HepG2 (cell line): ENCODE data around the gene ABHD12. TPM values are rescaled to one million over a fixed set of nuclear protein-coding genes. Genes with fewer than 3 reads are reported as not detected.

Experiments used
- ADNP ChIP-seq: sonication (generic); formaldehyde crosslinking; IDR thresholded peaks from 2 replicates; pipeline ENCODE4 v1.4.0; 2020; ENCODE audit warnings: missing genetic modification reagents
- GLI4 ChIP-seq: sonication (generic); formaldehyde crosslinking; IDR thresholded peaks from 2 replicates; pipeline ENCODE4 v1.5.1; 2020; ENCODE audit warnings: missing genetic modification reagents, mild to moderate bottlenecking, moderate library complexity, borderline replicate concordance
- HDAC1 ChIP-seq: sonication (generic); formaldehyde crosslinking; IDR thresholded peaks from 2 replicates; pipeline ENCODE4 v1.5.1; 2020; ENCODE audit warnings: mild to moderate bottlenecking, missing genetic modification reagents
- HHEX ChIP-seq: IDR thresholded peaks from 2 replicates; pipeline ENCODE4 v1.6.1; 2016; ENCODE audit warnings: control low read depth
- KLF16 ChIP-seq, 2 experiments: sonication (generic) in 1 of 2; formaldehyde crosslinking in 1 of 2; IDR thresholded peaks; 2 replicates each; pipeline versions ENCODE4 v1.6.1 to v1.8.0; 2016 to 2023; ENCODE audit warnings: missing genetic modification reagents in 2 of 2, missing compliant biosample characterization in 1 of 2
- KMT2B ChIP-seq: IDR thresholded peaks from 2 replicates; pipeline ENCODE4 v1.6.1; 2016; ENCODE audit warnings: missing genetic modification reagents, missing compliant biosample characterization
- NCOA5 ChIP-seq: sonication (generic); formaldehyde crosslinking; IDR thresholded peaks from 2 replicates; pipeline ENCODE4 v1.4.0; 2020; ENCODE audit warnings: missing genetic modification reagents
- NFKBIZ ChIP-seq: IDR thresholded peaks from 2 replicates; pipeline ENCODE4 v1.6.1; 2018; ENCODE audit warnings: missing genetic modification reagents, missing compliant biosample characterization
- PAX8 ChIP-seq: sonication (generic); formaldehyde crosslinking; IDR thresholded peaks from 2 replicates; pipeline ENCODE4 v1.8.0; 2022; ENCODE audit warnings: mild to moderate bottlenecking, missing genetic modification reagents, borderline replicate concordance
- PPARG ChIP-seq: conservative IDR thresholded peaks from 2 replicates; pipeline ENCODE4 v1.6.1; 2016; ENCODE audit warnings: missing biosample characterization, missing genetic modification reagents
- RELA ChIP-seq: sonication (generic); formaldehyde crosslinking; IDR thresholded peaks from 2 replicates; pipeline ENCODE4 v1.4.0; 2020; ENCODE audit warnings: missing genetic modification reagents
- RFXAP ChIP-seq: sonication (generic); formaldehyde crosslinking; IDR thresholded peaks from 2 replicates; pipeline ENCODE4 v1.4.0; 2020; ENCODE audit warnings: missing genetic modification reagents, borderline replicate concordance
- SMARCC2 ChIP-seq: fragments of 450-650 bp; IDR thresholded peaks from 2 replicates; pipeline ENCODE4 v1.6.1; 2017; ENCODE audit warnings: antibody characterized with exemption, mild to moderate bottlenecking
- TCF7L2 ChIP-seq: IDR thresholded peaks from 2 replicates; pipeline ENCODE4 v1.6.1; 2011; ENCODE audit warnings: mild to moderate bottlenecking, low read depth, low read length, moderate library complexity
- ZNF124 ChIP-seq: sonication (generic); formaldehyde crosslinking; IDR thresholded peaks from 2 replicates; pipeline ENCODE4 v1.4.0; 2020; ENCODE audit warnings: missing genetic modification reagents
- ZNF331 ChIP-seq: sonication (generic); formaldehyde crosslinking; IDR thresholded peaks from 2 replicates; pipeline ENCODE4 v1.4.0; 2020; ENCODE audit warnings: missing genetic modification reagents
- ZNF761 ChIP-seq: sonication (generic); formaldehyde crosslinking; conservative IDR thresholded peaks from 2 replicates; pipeline ENCODE4 v1.4.0; 2020; ENCODE audit warnings: mild to moderate bottlenecking, missing genetic modification reagents
- ZNF790 ChIP-seq: sonication (generic); formaldehyde crosslinking; IDR thresholded peaks from 2 replicates; pipeline ENCODE4 v1.8.0; 2022; ENCODE audit warnings: missing genetic modification reagents, mild to moderate bottlenecking, borderline replicate concordance
- polyA plus RNA-seq, 8 experiments: library from polyadenylated mRNA; depleted of rRNA in 3 of 8; stranded (reverse) in 7 of 8; unstranded in 1 of 8; fragments of >200 nt; fragmentation: Illumina TruSeq in 4 of 8; extraction: Trizol in 4 of 8; gene quantifications; 2 replicates each; pipeline versions ENCODE4 v1.2.1 to v1.2.3, GENCODE V29; 2011 to 2016; ENCODE audit warnings: low read depth in 4 of 8, missing spikeins in 1 of 8, mixed read lengths in 1 of 8; ENCODE audit not compliant: insufficient read depth in 1 of 8
- total RNA-seq, 5 experiments: library from RNA; depleted of rRNA; stranded (reverse); fragments of >200 nt; fragmentation: Illumina TruSeq; extraction: Trizol; gene quantifications; 2 replicates each; pipeline ENCODE4 v1.2.3, GENCODE V29; 2016; ENCODE audit warnings: low read depth in 1 of 5
- TF ChIP-seq, protein P1 (sequence below): sonication (generic); formaldehyde crosslinking; IDR thresholded peaks from 2 replicates; pipeline ENCODE4 v1.4.0; 2020; ENCODE audit warnings: mild to moderate bottlenecking, missing genetic modification reagents
- TF ChIP-seq, protein P2 (sequence below): sonication (generic); formaldehyde crosslinking; IDR thresholded peaks from 2 replicates; pipeline ENCODE4 v1.9.0; 2022; ENCODE audit warnings: low read depth, missing genetic modification reagents
- TF ChIP-seq, protein P3 (sequence below): sonication (generic); formaldehyde crosslinking; IDR thresholded peaks from 2 replicates; pipeline ENCODE4 v1.9.0; 2021; ENCODE audit warnings: missing genetic modification reagents, borderline replicate concordance
- TF ChIP-seq, protein P4 (sequence below): sonication (generic); formaldehyde crosslinking; IDR thresholded peaks from 2 replicates; pipeline ENCODE4 v1.8.1; 2023; ENCODE audit warnings: mild to moderate bottlenecking, inconsistent platforms, moderate library complexity, missing genetic modification reagents, borderline replicate concordance
- TF ChIP-seq, protein P5 (sequence below): sonication (generic); formaldehyde crosslinking; conservative IDR thresholded peaks from 2 replicates; pipeline ENCODE4 v1.5.0; 2020; ENCODE audit warnings: missing genetic modification reagents

The ABHD12 gene
- total and polyA plus RNA-seq, 2 of the 13 experiments (the other 11 are each of a cell fraction or from before 2014, with no cell fraction given): 23.5 to 72.1 TPM

- TF ChIP-seq, protein P1, sequence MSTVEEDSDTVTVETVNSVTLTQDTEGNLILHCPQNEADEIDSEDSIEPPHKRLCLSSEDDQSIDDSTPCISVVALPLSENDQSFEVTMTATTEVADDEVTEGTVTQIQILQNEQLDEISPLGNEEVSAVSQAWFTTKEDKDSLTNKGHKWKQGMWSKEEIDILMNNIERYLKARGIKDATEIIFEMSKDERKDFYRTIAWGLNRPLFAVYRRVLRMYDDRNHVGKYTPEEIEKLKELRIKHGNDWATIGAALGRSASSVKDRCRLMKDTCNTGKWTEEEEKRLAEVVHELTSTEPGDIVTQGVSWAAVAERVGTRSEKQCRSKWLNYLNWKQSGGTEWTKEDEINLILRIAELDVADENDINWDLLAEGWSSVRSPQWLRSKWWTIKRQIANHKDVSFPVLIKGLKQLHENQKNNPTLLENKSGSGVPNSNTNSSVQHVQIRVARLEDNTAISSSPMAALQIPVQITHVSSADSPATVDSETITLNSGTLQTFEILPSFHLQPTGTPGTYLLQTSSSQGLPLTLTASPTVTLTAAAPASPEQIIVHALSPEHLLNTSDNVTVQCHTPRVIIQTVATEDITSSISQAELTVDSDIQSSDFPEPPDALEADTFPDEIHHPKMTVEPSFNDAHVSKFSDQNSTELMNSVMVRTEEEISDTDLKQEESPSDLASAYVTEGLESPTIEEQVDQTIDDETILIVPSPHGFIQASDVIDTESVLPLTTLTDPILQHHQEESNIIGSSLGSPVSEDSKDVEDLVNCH (CRISPR knock-in tag): no peak
- TF ChIP-seq PAX8 (CRISPR knock-in tag): no peak
- no peak for TF ChIP-seq HHEX
- no peak for TF ChIP-seq ZNF331 (CRISPR knock-in tag)
- TF ChIP-seq KMT2B (CRISPR knock-in tag): no peak
- no peak for TF ChIP-seq NCOA5
- TF ChIP-seq, protein P2, sequence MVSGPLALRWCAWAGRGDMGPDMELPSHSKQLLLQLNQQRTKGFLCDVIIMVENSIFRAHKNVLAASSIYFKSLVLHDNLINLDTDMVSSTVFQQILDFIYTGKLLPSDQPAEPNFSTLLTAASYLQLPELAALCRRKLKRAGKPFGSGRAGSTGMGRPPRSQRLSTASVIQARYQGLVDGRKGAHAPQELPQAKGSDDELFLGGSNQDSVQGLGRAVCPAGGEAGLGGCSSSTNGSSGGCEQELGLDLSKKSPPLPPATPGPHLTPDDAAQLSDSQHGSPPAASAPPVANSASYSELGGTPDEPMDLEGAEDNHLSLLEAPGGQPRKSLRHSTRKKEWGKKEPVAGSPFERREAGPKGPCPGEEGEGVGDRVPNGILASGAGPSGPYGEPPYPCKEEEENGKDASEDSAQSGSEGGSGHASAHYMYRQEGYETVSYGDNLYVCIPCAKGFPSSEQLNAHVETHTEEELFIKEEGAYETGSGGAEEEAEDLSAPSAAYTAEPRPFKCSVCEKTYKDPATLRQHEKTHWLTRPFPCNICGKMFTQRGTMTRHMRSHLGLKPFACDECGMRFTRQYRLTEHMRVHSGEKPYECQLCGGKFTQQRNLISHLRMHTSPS (CRISPR knock-in tag): no peak
- TF ChIP-seq KLF16 (CRISPR knock-in tag; IDR thresholded peaks at IDR 0.05): no peak
- 0 out of 2 replicates have a peak, but pooled peaks have one; percentile 27 for TF ChIP-seq NFKBIZ
- TF ChIP-seq ADNP: no peak
- TF ChIP-seq RELA (CRISPR knock-in tag): no peak
- TF ChIP-seq ZNF761 (CRISPR knock-in tag): no peak
- TF ChIP-seq ZNF124: no peak
- TF ChIP-seq ZNF790 (CRISPR knock-in tag): no peak
- peak; percentile 48; the same call in 1 of the 2 replicates for TF ChIP-seq PPARG
- 0 out of 2 replicates have a peak, but pooled peaks have one; percentile 62 for TF ChIP-seq GLI4 (CRISPR knock-in tag)
- TF ChIP-seq, protein P3, sequence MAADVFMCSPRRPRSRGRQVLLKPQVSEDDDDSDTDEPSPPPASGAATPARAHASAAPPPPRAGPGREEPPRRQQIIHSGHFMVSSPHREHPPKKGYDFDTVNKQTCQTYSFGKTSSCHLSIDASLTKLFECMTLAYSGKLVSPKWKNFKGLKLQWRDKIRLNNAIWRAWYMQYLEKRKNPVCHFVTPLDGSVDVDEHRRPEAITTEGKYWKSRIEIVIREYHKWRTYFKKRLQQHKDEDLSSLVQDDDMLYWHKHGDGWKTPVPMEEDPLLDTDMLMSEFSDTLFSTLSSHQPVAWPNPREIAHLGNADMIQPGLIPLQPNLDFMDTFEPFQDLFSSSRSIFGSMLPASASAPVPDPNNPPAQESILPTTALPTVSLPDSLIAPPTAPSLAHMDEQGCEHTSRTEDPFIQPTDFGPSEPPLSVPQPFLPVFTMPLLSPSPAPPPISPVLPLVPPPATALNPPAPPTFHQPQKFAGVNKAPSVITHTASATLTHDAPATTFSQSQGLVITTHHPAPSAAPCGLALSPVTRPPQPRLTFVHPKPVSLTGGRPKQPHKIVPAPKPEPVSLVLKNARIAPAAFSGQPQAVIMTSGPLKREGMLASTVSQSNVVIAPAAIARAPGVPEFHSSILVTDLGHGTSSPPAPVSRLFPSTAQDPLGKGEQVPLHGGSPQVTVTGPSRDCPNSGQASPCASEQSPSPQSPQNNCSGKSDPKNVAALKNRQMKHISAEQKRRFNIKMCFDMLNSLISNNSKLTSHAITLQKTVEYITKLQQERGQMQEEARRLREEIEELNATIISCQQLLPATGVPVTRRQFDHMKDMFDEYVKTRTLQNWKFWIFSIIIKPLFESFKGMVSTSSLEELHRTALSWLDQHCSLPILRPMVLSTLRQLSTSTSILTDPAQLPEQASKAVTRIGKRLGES (CRISPR knock-in tag): no peak
- TF ChIP-seq SMARCC2: no peak
- TF ChIP-seq HDAC1 (CRISPR knock-in tag): no peak
- TF ChIP-seq TCF7L2: no peak
- TF ChIP-seq RFXAP (CRISPR knock-in tag): no peak
- TF ChIP-seq, protein P4, sequence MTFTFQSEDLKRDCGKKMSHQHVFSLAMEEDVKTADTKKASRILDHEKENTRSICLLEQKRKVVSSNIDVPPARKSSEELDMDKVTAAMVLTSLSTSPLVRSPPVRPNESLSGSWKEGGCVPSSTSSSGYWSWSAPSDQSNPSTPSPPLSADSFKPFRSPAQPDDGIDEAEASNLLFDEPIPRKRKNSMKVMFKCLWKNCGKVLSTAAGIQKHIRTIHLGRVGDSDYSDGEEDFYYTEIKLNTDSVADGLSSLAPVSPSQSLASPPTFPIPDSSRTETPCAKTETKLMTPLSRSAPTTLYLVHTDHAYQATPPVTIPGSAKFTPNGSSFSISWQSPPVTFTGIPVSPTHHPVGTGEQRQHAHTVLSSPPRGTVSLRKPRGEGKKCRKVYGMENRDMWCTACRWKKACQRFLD: no peak
- TF ChIP-seq, protein P5, sequence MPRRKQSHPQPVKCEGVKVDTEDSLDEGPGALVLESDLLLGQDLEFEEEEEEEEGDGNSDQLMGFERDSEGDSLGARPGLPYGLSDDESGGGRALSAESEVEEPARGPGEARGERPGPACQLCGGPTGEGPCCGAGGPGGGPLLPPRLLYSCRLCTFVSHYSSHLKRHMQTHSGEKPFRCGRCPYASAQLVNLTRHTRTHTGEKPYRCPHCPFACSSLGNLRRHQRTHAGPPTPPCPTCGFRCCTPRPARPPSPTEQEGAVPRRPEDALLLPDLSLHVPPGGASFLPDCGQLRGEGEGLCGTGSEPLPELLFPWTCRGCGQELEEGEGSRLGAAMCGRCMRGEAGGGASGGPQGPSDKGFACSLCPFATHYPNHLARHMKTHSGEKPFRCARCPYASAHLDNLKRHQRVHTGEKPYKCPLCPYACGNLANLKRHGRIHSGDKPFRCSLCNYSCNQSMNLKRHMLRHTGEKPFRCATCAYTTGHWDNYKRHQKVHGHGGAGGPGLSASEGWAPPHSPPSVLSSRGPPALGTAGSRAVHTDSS (CRISPR knock-in tag): no peak
These were observed 8.4 kb upstream of the ABHD12 start (continued) for GRCh38 chr20:25399037-25399430.
